Measurements from ENCODE around the gene SPATA3. TPM values are rescaled to one million over a fixed set of nuclear protein-coding genes. Genes with fewer than 3 reads are reported as not detected.

The SPATA3 gene
- total and polyA plus RNA-seq, 2 of the 13 experiments (the other 11 are each of a cell fraction or from before 2014, with no cell fraction given), result not detected

DNA sequence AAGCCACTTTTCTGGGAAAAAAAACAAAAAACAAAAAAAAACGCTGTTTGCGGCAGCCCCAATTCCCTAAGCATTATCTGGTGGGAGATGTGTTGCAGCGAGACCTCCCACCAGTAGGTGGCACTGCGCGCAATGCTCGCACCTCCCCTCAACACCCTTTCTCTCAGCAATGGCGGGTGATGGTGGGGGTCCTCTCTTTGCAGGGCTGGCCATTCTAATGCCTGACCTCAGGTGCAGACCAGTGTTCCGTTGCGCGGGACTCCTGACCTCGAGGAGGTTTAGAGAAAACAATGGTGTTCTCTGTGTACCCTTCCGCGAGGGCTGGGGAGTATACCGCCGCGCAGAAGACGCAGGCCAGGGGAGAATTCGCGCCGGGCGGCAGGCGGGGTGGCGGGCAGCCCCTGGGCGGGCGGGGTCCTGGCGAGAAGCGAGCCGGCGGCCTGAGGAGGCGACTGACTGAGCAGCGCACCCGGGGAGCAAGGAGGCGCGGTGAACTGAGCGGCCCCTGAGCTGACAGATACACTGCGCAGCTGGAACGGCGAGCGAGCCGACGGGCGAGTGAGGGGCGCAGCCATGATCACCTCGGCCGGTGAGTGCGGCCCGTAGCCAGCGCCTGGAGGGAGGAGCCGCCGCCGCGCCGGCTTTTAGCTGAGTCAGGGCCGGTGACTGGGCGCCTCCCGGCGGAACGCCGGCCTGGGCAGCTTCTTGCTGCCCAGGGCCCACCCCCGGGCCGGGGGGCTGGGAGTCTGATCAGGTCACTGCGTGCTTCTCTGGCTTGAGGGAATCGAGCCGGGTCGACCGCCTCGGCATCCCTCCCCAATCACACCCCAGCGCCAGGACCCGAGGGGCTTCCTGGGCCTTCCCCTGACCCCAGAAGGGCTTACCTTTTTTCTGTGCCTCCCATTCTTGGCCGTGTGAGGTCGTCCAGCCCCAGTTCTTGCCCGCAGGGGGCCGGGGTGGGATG is 60.8 kb downstream of the SPATA3 start, which contains the start of gene PSMD1 (continued):
- TF ChIP-seq ATF1 (CRISPR knock-in tag; IDR thresholded peaks at IDR 0.05) (no peak), ZNF33A (CRISPR knock-in tag; IDR thresholded peaks at IDR 0.05; ENCODE audit: borderline replicate concordance) (no peak; the same call in 1 of the 2 replicates), SOX6 (IDR thresholded peaks at IDR 0.05) (no peak), SOX6 (CRISPR knock-in tag; IDR thresholded peaks at IDR 0.05) (peak; percentile 71), ZNF782 (CRISPR knock-in tag; IDR thresholded peaks at IDR 0.05; ENCODE audit: borderline replicate concordance) (peak; percentile 53; the same call in 1 of the 2 replicates), ZNF530 (CRISPR knock-in tag; IDR thresholded peaks at IDR 0.05; ENCODE audit: low read depth) (no peak), PCBP1 (IDR thresholded peaks at IDR 0.05; ENCODE audit: borderline replicate concordance, low read depth, low read length) (no peak), FOXA1 (IDR thresholded peaks at IDR 0.05) (no peak), FOXA1 (CRISPR knock-in tag; IDR thresholded peaks at IDR 0.05) (peak; percentile 45; the same call in 1 of the 2 replicates), ZKSCAN5 (CRISPR knock-in tag; IDR thresholded peaks at IDR 0.05) (no peak), KMT2A (CRISPR knock-in tag; IDR thresholded peaks at IDR 0.05) (peak; percentile 89), IRX3 (CRISPR knock-in tag; IDR thresholded peaks at IDR 0.05; ENCODE audit: borderline replicate concordance, low read depth) (no peak), YEATS4 (CRISPR knock-in tag; IDR thresholded peaks at IDR 0.05; ENCODE audit: borderline replicate concordance) (peak; percentile 60; the same call in 1 of the 2 replicates), KLF15 (CRISPR knock-in tag; IDR thresholded peaks at IDR 0.05; ENCODE audit: borderline replicate concordance) (no peak), ONECUT2 (CRISPR knock-in tag; IDR thresholded peaks at IDR 0.05) (no peak), NFRKB (IDR thresholded peaks at IDR 0.05) (no peak), ZNF607 (CRISPR knock-in tag; IDR thresholded peaks at IDR 0.05; ENCODE audit: borderline replicate concordance) (peak; percentile 56; the same call in 1 of the 2 replicates), XBP1 (CRISPR knock-in tag; IDR thresholded peaks at IDR 0.05) (no peak), NONO (IDR thresholded peaks at IDR 0.05) (no peak), NONO (CRISPR knock-in tag; conservative IDR thresholded peaks at IDR 0.05) (peak; percentile 92)
- TF ChIP-seq, protein P1, sequence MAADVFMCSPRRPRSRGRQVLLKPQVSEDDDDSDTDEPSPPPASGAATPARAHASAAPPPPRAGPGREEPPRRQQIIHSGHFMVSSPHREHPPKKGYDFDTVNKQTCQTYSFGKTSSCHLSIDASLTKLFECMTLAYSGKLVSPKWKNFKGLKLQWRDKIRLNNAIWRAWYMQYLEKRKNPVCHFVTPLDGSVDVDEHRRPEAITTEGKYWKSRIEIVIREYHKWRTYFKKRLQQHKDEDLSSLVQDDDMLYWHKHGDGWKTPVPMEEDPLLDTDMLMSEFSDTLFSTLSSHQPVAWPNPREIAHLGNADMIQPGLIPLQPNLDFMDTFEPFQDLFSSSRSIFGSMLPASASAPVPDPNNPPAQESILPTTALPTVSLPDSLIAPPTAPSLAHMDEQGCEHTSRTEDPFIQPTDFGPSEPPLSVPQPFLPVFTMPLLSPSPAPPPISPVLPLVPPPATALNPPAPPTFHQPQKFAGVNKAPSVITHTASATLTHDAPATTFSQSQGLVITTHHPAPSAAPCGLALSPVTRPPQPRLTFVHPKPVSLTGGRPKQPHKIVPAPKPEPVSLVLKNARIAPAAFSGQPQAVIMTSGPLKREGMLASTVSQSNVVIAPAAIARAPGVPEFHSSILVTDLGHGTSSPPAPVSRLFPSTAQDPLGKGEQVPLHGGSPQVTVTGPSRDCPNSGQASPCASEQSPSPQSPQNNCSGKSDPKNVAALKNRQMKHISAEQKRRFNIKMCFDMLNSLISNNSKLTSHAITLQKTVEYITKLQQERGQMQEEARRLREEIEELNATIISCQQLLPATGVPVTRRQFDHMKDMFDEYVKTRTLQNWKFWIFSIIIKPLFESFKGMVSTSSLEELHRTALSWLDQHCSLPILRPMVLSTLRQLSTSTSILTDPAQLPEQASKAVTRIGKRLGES (CRISPR knock-in tag; IDR thresholded peaks at IDR 0.05; ENCODE audit: borderline replicate concordance), result no peak; the same call in 1 of the 2 replicates
- TF ChIP-seq, protein P2, sequence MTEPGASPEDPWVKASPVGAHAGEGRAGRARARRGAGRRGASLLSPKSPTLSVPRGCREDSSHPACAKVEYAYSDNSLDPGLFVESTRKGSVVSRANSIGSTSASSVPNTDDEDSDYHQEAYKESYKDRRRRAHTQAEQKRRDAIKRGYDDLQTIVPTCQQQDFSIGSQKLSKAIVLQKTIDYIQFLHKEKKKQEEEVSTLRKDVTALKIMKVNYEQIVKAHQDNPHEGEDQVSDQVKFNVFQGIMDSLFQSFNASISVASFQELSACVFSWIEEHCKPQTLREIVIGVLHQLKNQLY (CRISPR knock-in tag; IDR thresholded peaks at IDR 0.05), result peak; percentile 18; the same call in 1 of the 2 replicates
- TF ChIP-seq, protein P3, sequence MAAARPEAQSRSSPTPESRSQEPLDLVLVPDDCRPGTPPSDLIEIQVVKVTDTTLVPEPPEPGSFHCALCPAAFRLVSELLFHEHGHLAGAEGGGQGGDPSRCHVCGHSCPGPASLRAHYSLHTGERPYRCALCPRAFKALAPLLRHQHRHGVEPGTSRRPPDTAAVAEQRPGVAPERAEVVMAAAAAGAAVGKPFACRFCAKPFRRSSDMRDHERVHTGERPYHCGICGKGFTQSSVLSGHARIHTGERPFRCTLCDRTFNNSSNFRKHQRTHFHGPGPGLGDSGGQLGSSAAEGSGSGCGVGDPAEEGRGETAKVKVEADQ (CRISPR knock-in tag; IDR thresholded peaks at IDR 0.05; ENCODE audit: borderline replicate concordance), result no peak; the same call in 1 of the 2 replicates
- TF ChIP-seq, protein P4, sequence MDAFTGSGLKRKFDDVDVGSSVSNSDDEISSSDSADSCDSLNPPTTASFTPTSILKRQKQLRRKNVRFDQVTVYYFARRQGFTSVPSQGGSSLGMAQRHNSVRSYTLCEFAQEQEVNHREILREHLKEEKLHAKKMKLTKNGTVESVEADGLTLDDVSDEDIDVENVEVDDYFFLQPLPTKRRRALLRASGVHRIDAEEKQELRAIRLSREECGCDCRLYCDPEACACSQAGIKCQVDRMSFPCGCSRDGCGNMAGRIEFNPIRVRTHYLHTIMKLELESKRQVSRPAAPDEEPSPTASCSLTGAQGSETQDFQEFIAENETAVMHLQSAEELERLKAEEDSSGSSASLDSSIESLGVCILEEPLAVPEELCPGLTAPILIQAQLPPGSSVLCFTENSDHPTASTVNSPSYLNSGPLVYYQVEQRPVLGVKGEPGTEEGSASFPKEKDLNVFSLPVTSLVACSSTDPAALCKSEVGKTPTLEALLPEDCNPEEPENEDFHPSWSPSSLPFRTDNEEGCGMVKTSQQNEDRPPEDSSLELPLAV (CRISPR knock-in tag; conservative IDR thresholded peaks at IDR 0.05; ENCODE audit: low read depth), result no peak
